Keratinocyte (primary cell): ENCODE results near the gene ADGRV1. TPM values are rescaled to one million over a fixed set of nuclear protein-coding genes. Genes with fewer than 3 reads are reported as not detected.

ENCODE experiments used
- DNase-seq: peaks from one replicate; pipeline ENCODE4 v3.0.0-alpha.2; 2011; ENCODE audit warnings: low read depth, missing footprints, low spot score
- FAIRE-seq: peaks from 2 replicates; lab custom pipeline; 2011; peaks lifted over from hg19 to GRCh38; lab: Jason Lieb, UNC
- H2AFZ ChIP-seq: 2 replicates; pipeline ENCODE4 v1.6.0; 2012; ENCODE audit warnings: low read length, control low read depth, inconsistent platforms; ENCODE audit not compliant: control insufficient read depth
- H3K27ac ChIP-seq: 2 replicates; pipeline ENCODE4 v1.5.1; 2011; ENCODE audit warnings: low read length; ENCODE audit not compliant: control insufficient read depth, insufficient read depth
- H3K27me3 ChIP-seq: 3 replicates; pipeline ENCODE4 v1.6.0; 2011; ENCODE audit warnings: low read length; ENCODE audit not compliant: control insufficient read depth, insufficient read depth; ENCODE audit errors: extremely low read depth
- H3K36me3 ChIP-seq, 2 experiments: 2 replicates in 1 of 2; 3 replicates in 1 of 2; pipeline ENCODE4 v1.5.1; 2011; ENCODE audit warnings: low read length in 2 of 2, mild to moderate bottlenecking in 1 of 2; ENCODE audit not compliant: control insufficient read depth in 2 of 2, insufficient read depth in 2 of 2; ENCODE audit errors: extremely low read depth in 1 of 2
- H3K4me1 ChIP-seq: 3 replicates; pipeline ENCODE4 v1.5.1; 2011; ENCODE audit warnings: low read length; ENCODE audit not compliant: control insufficient read depth, insufficient read depth; ENCODE audit errors: extremely low read depth
- H3K4me2 ChIP-seq: 3 replicates; pipeline ENCODE4 v1.6.0; 2011; ENCODE audit warnings: low read depth, low read length; ENCODE audit not compliant: control insufficient read depth, insufficient read depth; ENCODE audit errors: extremely low read depth
- H3K4me3 ChIP-seq, 3 experiments: fragments of 200-600 bp in 1 of 3; sonication (generic) in 1 of 3; 2 replicates in 2 of 3; 3 replicates in 1 of 3; pipeline ENCODE4 v1.5.1; 2011 to 2016; ENCODE audit warnings: low read length in 3 of 3, mild to moderate bottlenecking in 3 of 3, control low read depth in 2 of 3, inconsistent platforms in 1 of 3, low read depth in 1 of 3, mixed read lengths in 1 of 3, mixed run types in 1 of 3, moderate library complexity in 1 of 3; ENCODE audit not compliant: control insufficient read depth in 2 of 3, insufficient read depth in 2 of 3; ENCODE audit errors: extremely low read depth in 1 of 3
- H3K79me2 ChIP-seq: 2 replicates; pipeline ENCODE4 v1.6.0; 2012; ENCODE audit warnings: low read length; ENCODE audit not compliant: control insufficient read depth, insufficient read depth
- H3K9ac ChIP-seq: 3 replicates; pipeline ENCODE4 v1.6.0; 2011; ENCODE audit warnings: low read length; ENCODE audit not compliant: control insufficient read depth, insufficient read depth; ENCODE audit errors: extremely low read depth
- H3K9me1 ChIP-seq: 3 replicates; pipeline ENCODE4 v1.6.0; 2011; ENCODE audit warnings: low read length; ENCODE audit not compliant: control insufficient read depth, insufficient read depth; ENCODE audit errors: extremely low read depth
- H3K9me3 ChIP-seq: 2 replicates; pipeline ENCODE4 v1.5.1; 2012; ENCODE audit warnings: low read depth, low read length; ENCODE audit not compliant: control insufficient read depth
- H4K20me1 ChIP-seq: 3 replicates; pipeline ENCODE4 v1.6.0; 2011; ENCODE audit warnings: low read length; ENCODE audit not compliant: control insufficient read depth, insufficient read depth; ENCODE audit errors: extremely low read depth
- CTCF ChIP-seq, 3 experiments: IDR thresholded peaks in 1 of 3; conservative IDR thresholded peaks in 1 of 3; optimal IDR thresholded peaks in 1 of 3; 2 replicates in 2 of 3; 3 replicates in 1 of 3; pipeline versions ENCODE3 to v1.5.1; 2011; ENCODE audit warnings: low read length in 3 of 3, mild to moderate bottlenecking in 3 of 3, moderate library complexity in 2 of 3, control low read depth in 1 of 3, inconsistent platforms in 1 of 3; ENCODE audit not compliant: insufficient read depth in 2 of 3; ENCODE audit errors: extremely low read depth in 1 of 3
- EZH2 ChIP-seq: IDR thresholded peaks from one replicate; pipeline ENCODE4 v1.6.1; 2012; ENCODE audit warnings: inconsistent platforms, mild to moderate bottlenecking, low read length, moderate library complexity
- dilution Hi-C: fragments of 300-500 bp; cut with MboI; formaldehyde crosslinking; loops from one replicate; pipeline ENCODE4 v1.7.0; 2020; ENCODE audit warnings: low sequenced_read_pairs; ENCODE audit not compliant: extremely low pct_ligation_motif_present
- polyA plus RNA-seq, 5 experiments: library from polyadenylated mRNA; depleted of rRNA in 3 of 5; stranded (reverse) in 3 of 5; stranded (forward) in 1 of 5; unstranded in 1 of 5; fragments of >200 nt; gene quantifications; 1 replicate in 1 of 5; 2 replicates in 3 of 5; 3 replicates in 1 of 5; pipeline versions ENCODE4 v1.2.1 to v1.2.3, GENCODE V29; 2011 to 2012; ENCODE audit warnings: missing spikeins in 2 of 5, low read depth in 1 of 5, low replicate concordance in 1 of 5

ADGRV1 gene
- polyA plus RNA-seq, 1 donor (not counting 4 experiments of a cell fraction or from before 2014, with no cell fraction given) = 0.05 TPM

GRCh38 chr5:91166059-91166807, 607.6 kb downstream of the ADGRV1 start:
- Histone ChIP-seq H3K9ac (no peak overlapping the region), H3K27ac (no peak overlapping the region), H4K20me1 (no peaks in the 10 kb centered on the region), H3K27me3 (no peaks in the 10 kb centered on the region), H3K36me3 (no peaks in the 10 kb centered on the region), H2AFZ (no peak overlapping the region), H3K9me3 (no peaks in the 10 kb centered on the region), H3K4me1 (peaks cover 29% of the 10 kb centered on the region), H3K9me1 (no peaks in the 10 kb centered on the region), H3K79me2 (no peaks in the 10 kb centered on the region), H3K4me2 (no peak overlapping the region), H3K4me3 (no peak overlapping the region)
- DNase-seq = no peak
- peak; percentile 9 for FAIRE-seq
- dilution Hi-C loops = no loop called here
- no peak for TF ChIP-seq EZH2
- no peak for TF ChIP-seq CTCF (optimal IDR thresholded peaks at IDR 0.05 in 1 of 3, IDR thresholded peaks at IDR 0.05 in 1 of 3, conservative IDR thresholded peaks at IDR 0.05 in 1 of 3; ENCODE audit: extremely low read depth in 1 of 3, insufficient read depth in 2 of 3, low read length in 3 of 3)

GRCh38 chr5:91168859-91169258, 610.3 kb downstream of the ADGRV1 start:
- Histone ChIP-seq H3K9me1 (no peaks in the 10 kb centered on the region), H3K9ac (no peak overlapping the region), H3K27me3 (no peaks in the 10 kb centered on the region), H3K4me2 (no peak overlapping the region), H3K4me1 (peaks cover 8% of the 10 kb centered on the region), H4K20me1 (no peaks in the 10 kb centered on the region), H3K27ac (no peak overlapping the region), H3K4me3 (no peak overlapping the region), H2AFZ (no peak overlapping the region), H3K36me3 (no peaks in the 10 kb centered on the region), H3K79me2 (no peaks in the 10 kb centered on the region), H3K9me3 (no peaks in the 10 kb centered on the region)
- FAIRE-seq = no peak
- DNase-seq = no peak
- no peak for TF ChIP-seq EZH2
- no peak for TF ChIP-seq CTCF (optimal IDR thresholded peaks at IDR 0.05 in 1 of 3, IDR thresholded peaks at IDR 0.05 in 1 of 3, conservative IDR thresholded peaks at IDR 0.05 in 1 of 3; ENCODE audit: extremely low read depth in 1 of 3, insufficient read depth in 2 of 3, low read length in 3 of 3)
- dilution Hi-C loops = no loop called here
